ENCODE measurements around the gene CCNF.
"Not testable (repeated sequence)": the region's sequence is repeated elsewhere in the genome, so short reads cannot be mapped to it uniquely, and the experiment has no call there.

Gene CCNF

DNA sequence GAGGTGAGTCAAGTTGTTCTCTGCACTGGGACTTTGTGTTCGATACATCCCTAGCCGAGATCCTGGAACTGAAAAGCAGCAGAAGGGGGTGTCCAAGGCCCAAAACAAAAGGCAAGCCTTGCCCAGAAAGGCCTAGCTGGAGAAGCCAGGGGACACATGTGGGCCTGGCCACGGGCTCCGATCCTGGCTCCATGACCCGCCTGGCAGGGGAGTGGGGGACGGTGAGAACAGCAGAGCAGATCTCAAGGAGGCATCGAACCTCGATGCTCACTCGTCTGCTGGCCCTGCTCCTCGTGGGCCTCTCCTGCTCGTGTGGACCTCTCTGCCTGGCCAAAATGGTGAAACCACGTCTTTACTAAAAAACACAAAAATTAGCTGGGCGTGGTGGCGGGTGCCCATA is 8.9 kb downstream of the CCNF start:
- H3K4me3 ChIP-seq (replicated peaks; ENCODE audit: low read depth, low read length) = no peak overlapping the region
- no peak for TF ChIP-seq CTCF (IDR thresholded peaks at IDR 0.05; ENCODE audit: low read length, missing control alignments)
- DNase-seq (ENCODE audit: low read depth) = no peak

DNA sequence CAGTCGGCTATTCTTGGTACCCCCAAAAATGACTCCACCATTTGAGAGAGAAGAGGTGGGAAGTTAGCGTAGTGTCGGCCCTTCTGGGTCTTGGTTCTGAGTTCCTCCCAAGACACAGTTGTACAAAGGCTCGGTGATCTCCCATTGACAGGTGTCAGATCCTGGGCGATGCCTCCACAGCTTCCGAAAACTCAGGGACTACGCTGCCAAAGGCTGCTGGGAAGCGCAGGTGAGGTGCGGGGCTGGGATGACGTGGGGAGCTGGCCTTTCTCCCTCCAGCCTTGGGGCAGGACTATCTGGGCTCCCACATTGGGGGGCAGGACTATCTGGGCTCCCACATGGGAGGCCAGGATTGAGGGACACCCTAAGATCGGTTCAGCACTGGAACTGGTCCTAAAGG is 10.4 kb downstream of the CCNF start:
- TF ChIP-seq CTCF (IDR thresholded peaks at IDR 0.05; ENCODE audit: low read length, missing control alignments) = no peak
- DNase-seq (ENCODE audit: low read depth) = no peak
- no peak overlapping the region for H3K4me3 ChIP-seq (replicated peaks; ENCODE audit: low read depth, low read length)

DNA sequence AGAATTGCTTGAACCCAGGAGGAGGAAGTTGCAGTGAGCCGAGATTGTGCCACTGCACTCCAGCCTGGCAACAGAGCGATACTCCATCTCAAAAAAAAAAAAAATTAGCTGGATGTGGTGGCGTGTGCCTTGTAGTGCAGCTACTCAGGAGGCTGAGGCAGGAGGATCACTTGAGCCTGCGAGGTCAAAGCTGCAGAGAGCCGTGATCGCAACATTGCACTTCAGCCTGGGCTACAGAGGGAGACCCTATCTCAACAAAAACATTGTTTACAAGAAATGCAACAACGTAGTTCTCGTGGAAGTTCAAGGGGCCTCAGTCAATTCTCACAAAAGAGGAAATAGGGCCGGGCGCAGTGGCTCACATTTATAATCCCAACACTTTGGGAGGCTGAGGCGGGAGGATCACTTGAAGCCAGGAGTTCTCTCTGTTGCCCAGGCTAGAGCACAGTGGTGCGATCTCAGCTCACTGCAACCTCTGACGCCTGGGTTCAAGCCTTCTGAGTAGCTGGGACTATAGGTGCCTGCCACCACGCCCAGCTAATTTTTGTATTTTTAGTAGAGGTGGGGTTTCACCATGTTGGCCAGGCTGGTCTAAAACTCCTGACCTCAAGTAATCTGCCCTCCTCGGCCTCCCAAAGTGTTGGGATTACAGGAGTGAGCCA is 12.0 kb downstream of the CCNF start:
- DNase-seq (ENCODE audit: low read depth); H3K4me3 ChIP-seq (replicated peaks; ENCODE audit: low read depth, low read length): not testable (repeated sequence)

GRCh38 chr16:2443555-2443954 is 14.3 kb downstream of the CCNF start:
- no peak overlapping the region for H3K4me3 ChIP-seq (replicated peaks; ENCODE audit: low read depth, low read length)
- no peak for DNase-seq (ENCODE audit: low read depth)
- no peak for TF ChIP-seq CTCF (IDR thresholded peaks at IDR 0.05; ENCODE audit: low read length, missing control alignments)

GRCh38 chr16:2447920-2448583 is 18.8 kb downstream of the CCNF start:
- DNase-seq (ENCODE audit: low read depth) = peak; percentile 33
- TF ChIP-seq CTCF (IDR thresholded peaks at IDR 0.05; ENCODE audit: low read length, missing control alignments) = no peak
- no peak overlapping the region for H3K4me3 ChIP-seq (replicated peaks; ENCODE audit: low read depth, low read length)

- DNase-seq (ENCODE audit: low read depth) = no peak
- no peak for TF ChIP-seq CTCF (IDR thresholded peaks at IDR 0.05; ENCODE audit: low read length, missing control alignments)
- no peak overlapping the region for H3K4me3 ChIP-seq (replicated peaks; ENCODE audit: low read depth, low read length)
These were observed 19.9 kb downstream of the CCNF start for GRCh38 chr16:2449118-2449517.

- no peak for TF ChIP-seq CTCF (IDR thresholded peaks at IDR 0.05; ENCODE audit: low read length, missing control alignments)
- no peak for DNase-seq (ENCODE audit: low read depth)
- no peak overlapping the region for H3K4me3 ChIP-seq (replicated peaks; ENCODE audit: low read depth, low read length)
These were observed 21.3 kb downstream of the CCNF start for GRCh38 chr16:2450535-2450934.
